Psoas muscle (tissue), 8 donors: ENCODE results near the gene FARSB. TPM values are rescaled to one million over a fixed set of nuclear protein-coding genes. Genes with fewer than 3 reads are reported as not detected.
"Not testable (repeated sequence)": the region's sequence is repeated elsewhere in the genome, so short reads cannot be mapped to it uniquely, and the experiment has no call there.

ENCODE experiments used
- ATAC-seq, 4 donors: fragments of 200-7000 bp; cut with Tn5 transposase; one replicate each; pipeline ENCODE4 v1.9.1; 2020; ENCODE audit warnings: moderate library complexity in 3 of 4, mild to moderate bottlenecking in 2 of 4
- DNase-seq, 2 donors: peaks; one replicate each; pipeline ENCODE4 v3.0.0-alpha.2; 2020
- H3K27ac ChIP-seq: fragments of 200-600 bp; one replicate; pipeline ENCODE4 v1.8.0; 2022
- H3K27me3 ChIP-seq, 3 donors: fragments of 200-600 bp in 1 of 3; one replicate each; pipeline versions ENCODE4 v1.6.1 to v1.8.0; 2013 to 2022; ENCODE audit warnings: low read length in 2 of 3, mild to moderate bottlenecking in 2 of 3, moderate library complexity in 1 of 3; ENCODE audit not compliant: insufficient read depth in 3 of 3
- H3K36me3 ChIP-seq, 2 donors: fragments of 200-600 bp in 1 of 2; one replicate each; pipeline versions ENCODE4 v1.6.1 to v1.8.0; 2013 to 2022; ENCODE audit warnings: low read depth in 1 of 2, mild to moderate bottlenecking in 1 of 2, moderate library complexity in 1 of 2; ENCODE audit not compliant: insufficient read depth in 1 of 2
- H3K4me1 ChIP-seq: fragments of 200-600 bp; one replicate; pipeline ENCODE4 v1.8.0; 2022
- H3K4me3 ChIP-seq: fragments of 200-600 bp; one replicate; pipeline ENCODE4 v1.8.0; 2022; ENCODE audit warnings: mild to moderate bottlenecking
- H3K9me3 ChIP-seq: fragments of 200-600 bp; one replicate; pipeline ENCODE4 v1.8.0; 2022
- WGBS, 3 donors: extraction: QIAGEN DNeasy Blood & Tissue Kit; methylation state at CpG; one replicate each; pipeline versions ENCODE4 v1.1.6 to v1.1.7; 2013; 5-methylcytosine and 5-hydroxymethylcytosine counted together
- intact Hi-C, 2 donors: fragments of 100-400 bp; cut with DNase I; formaldehyde crosslinking; loops; one replicate each; pipeline versions ENCODE4 v1.11.0 to v1.14.2; 2022
- polyA plus RNA-seq, 3 donors: library from polyadenylated mRNA; stranded (reverse); fragments of 200-250 nt; gene quantifications; one replicate each; pipeline ENCODE4 v1.2.3, GENCODE V29; 2013
- total RNA-seq, 4 donors: library from RNA; stranded (reverse); fragmentation: NEBNext Ultra II Directional in 2 of 4; extraction: Animal tissue kit (Norgen Biotek cat#: 25700) in 2 of 4; gene quantifications; one replicate each; pipeline versions ENCODE4 v1.2.1 to v1.2.4, GENCODE V29; 2021 to 2023
- TF ChIP-seq, protein P1 (sequence below): fragments of 200-600 bp; IDR thresholded peaks from one replicate; pipeline ENCODE4 v1.8.0; 2022; ENCODE audit warnings: antibody characterized with exemption
- donor health status: healthy with polysubstance abuse.
- donor health status: DM: no; HTN: no; CAD: no; lungs with moderate emphysema.
- donor health status: Bipolar disorder and iron deficiency.
- donor health status: healthy.
- donor health status: DM: yes; HTN: yes; CAD: no.
- donor health status: DM: no; HTN: no; CAD: no.
- donor health status: DM: no; HTN: no; CAD: no.
- donor health status: DM: yes; HTN: yes; CAD: no.

Gene FARSB
- total and polyA plus RNA-seq, 7 donors, result 23.2 to 45.3 (median 35.6) TPM

DNA sequence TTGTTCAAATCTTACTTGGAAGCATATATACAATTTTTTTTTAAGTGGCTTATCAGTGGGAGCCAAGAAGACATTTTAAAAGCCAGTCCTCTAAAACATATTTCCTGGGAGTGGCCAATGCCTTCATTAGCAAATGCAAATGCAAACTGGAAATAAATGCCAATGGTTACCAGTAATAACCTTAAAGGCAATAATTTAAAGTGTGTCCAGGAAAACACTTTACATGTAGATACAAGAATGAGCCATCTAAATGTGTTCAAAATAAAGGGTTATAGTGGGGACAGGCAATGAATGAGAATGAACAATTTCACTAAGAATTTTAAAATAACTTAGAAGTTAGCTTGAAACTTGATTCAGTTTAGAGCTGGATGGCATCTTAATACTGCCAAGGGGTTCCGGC, 64.2 kb downstream of the FARSB start:
- Histone ChIP-seq H3K9me3 (no peaks in the 10 kb centered on the region), H3K36me3 (peaks cover 0 to 25% of the 10 kb centered on the region in 2 donors), H3K4me3 (no peak overlapping the region), H3K27me3 (no peaks in the 10 kb centered on the region), H3K27ac (no peak overlapping the region), H3K4me1 (no peaks in the 10 kb centered on the region)
- TF ChIP-seq, protein P1, sequence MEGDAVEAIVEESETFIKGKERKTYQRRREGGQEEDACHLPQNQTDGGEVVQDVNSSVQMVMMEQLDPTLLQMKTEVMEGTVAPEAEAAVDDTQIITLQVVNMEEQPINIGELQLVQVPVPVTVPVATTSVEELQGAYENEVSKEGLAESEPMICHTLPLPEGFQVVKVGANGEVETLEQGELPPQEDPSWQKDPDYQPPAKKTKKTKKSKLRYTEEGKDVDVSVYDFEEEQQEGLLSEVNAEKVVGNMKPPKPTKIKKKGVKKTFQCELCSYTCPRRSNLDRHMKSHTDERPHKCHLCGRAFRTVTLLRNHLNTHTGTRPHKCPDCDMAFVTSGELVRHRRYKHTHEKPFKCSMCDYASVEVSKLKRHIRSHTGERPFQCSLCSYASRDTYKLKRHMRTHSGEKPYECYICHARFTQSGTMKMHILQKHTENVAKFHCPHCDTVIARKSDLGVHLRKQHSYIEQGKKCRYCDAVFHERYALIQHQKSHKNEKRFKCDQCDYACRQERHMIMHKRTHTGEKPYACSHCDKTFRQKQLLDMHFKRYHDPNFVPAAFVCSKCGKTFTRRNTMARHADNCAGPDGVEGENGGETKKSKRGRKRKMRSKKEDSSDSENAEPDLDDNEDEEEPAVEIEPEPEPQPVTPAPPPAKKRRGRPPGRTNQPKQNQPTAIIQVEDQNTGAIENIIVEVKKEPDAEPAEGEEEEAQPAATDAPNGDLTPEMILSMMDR, result no peak
- intact Hi-C loops, result no loop called here
- WGBS, 3 donors, result 53 to 90% (median 81%) methylated on average over 1 of the region's 1 CpG
- DNase-seq, result no peak
- ATAC-seq, result no peak

- WGBS, 3 donors, result 91 to 94% (median 94%) methylated on average over 8 of the region's 8 CpGs
- not testable (repeated sequence) for H3K27me3 ChIP-seq
Measured at GRCh38 chr2:222584589-222584988, 71.3 kb downstream of the FARSB start.

GRCh38 chr2:222582928-222583327, 73.0 kb downstream of the FARSB start:
- intact Hi-C loops, result loop anchor here in 1 of 2 donors (2.0 kb wide), 1 partner anchor 24 kb away; no protein-coding TSS in a partner anchor
- ATAC-seq, result no peak
- no peak overlapping the region for H3K4me3 ChIP-seq
- peaks cover 2% of the 10 kb centered on the region for H3K4me1 ChIP-seq
- H3K27me3 ChIP-seq, result no peaks in the 10 kb centered on the region
- no peaks in the 10 kb centered on the region for H3K9me3 ChIP-seq
- no peak for DNase-seq
- H3K36me3 ChIP-seq, result peaks cover 0 to 5% of the 10 kb centered on the region in 2 donors
- TF ChIP-seq, protein P1, result peak; percentile 5
- H3K27ac ChIP-seq, result no peak overlapping the region

More at GRCh38 chr2:222584589-222584988, 71.3 kb downstream of the FARSB start:
- intact Hi-C loops, H3K4me3 ChIP-seq, H3K36me3 ChIP-seq, H3K9me3 ChIP-seq, DNase-seq, H3K27ac ChIP-seq, H3K4me1 ChIP-seq, ATAC-seq: not testable (repeated sequence)

DNA sequence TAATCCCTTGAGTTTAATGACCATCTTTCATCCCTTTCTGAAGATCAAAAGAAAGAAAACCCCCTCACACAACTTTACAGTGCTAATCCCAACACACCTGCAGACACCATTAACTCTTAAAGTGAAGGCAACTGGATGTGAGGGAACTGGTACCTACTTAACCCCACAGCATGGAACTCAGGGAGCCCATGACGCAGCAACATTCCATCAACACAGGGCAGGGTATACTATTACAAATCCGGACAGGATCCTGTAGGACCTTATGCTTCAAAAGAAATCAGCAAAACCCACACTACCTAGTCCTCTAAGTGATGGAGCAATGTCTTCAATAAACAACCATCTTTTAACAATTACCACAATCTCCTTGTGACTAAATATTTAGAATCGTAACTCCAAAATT, 78.6 kb downstream of the FARSB start:
- WGBS, 3 donors, result 49 to 72% (median 59%) methylated on average over 3 of the region's 3 CpGs

GRCh38 chr2:222576171-222577081, 79.5 kb downstream of the FARSB start:
- intact Hi-C loops, result no loop called here
- H3K4me1 ChIP-seq, result peaks cover 34% of the 10 kb centered on the region
- peaks cover 2 to 3% of the 10 kb centered on the region in 2 donors for H3K36me3 ChIP-seq
- DNase-seq (no peak), ATAC-seq (no peak)
- TF ChIP-seq, protein P1, result no peak
- WGBS, 3 donors, result 71 to 75% (median 75%) methylated on average over 7 of the region's 7 CpGs
- H3K27ac ChIP-seq, result no peak overlapping the region
- no peaks in the 10 kb centered on the region for H3K27me3 ChIP-seq
- no peaks in the 10 kb centered on the region for H3K9me3 ChIP-seq
- H3K4me3 ChIP-seq, result no peak overlapping the region

More for the DNA sequence above, 78.6 kb downstream of the FARSB start:
- TF ChIP-seq, protein P1, result no peak
- ATAC-seq (peak; percentile 62 to 79 (median 74)), DNase-seq (no peak)
- Histone ChIP-seq H3K4me1 (peaks cover 34% of the 10 kb centered on the region), H3K27me3 (no peaks in the 10 kb centered on the region), H3K9me3 (no peaks in the 10 kb centered on the region), H3K36me3 (no peaks in the 10 kb centered on the region), H3K27ac (no peak overlapping the region), H3K4me3 (no peak overlapping the region)
- intact Hi-C loops, result no loop called here
